ENCODE data around the gene SFTPD.
"Not testable (repeated sequence)": the region's sequence is repeated elsewhere in the genome, so short reads cannot be mapped to it uniquely, and the experiment has no call there.

Gene SFTPD

GRCh38 chr10:79888984-79889383, 59.9 kb downstream of the SFTPD start:
- not testable (repeated sequence) for H3K36me3 ChIP-seq (ENCODE audit: control insufficient read depth in 1 of 2, insufficient read depth in 2 of 2, low read length in 2 of 2); H3K27ac ChIP-seq (ENCODE audit: low read length); H3K27me3 ChIP-seq (ENCODE audit: low read depth, low read length); H3K4me1 ChIP-seq (ENCODE audit: control insufficient read depth in 1 of 2, insufficient read depth in 2 of 2, low read length in 2 of 2); H3K9me3 ChIP-seq (ENCODE audit: control insufficient read depth in 1 of 2, low read length in 2 of 2); H3K4me3 ChIP-seq (ENCODE audit: low read depth in 1 of 2, low read length in 2 of 2)
